HG02623 (cell line): ENCODE results near the gene FAM171A2.
A peak's percentile ranks its signal among the peaks of the same experiment; 100 is the strongest.
"Not testable (repeated sequence)": the region's sequence is repeated elsewhere in the genome, so short reads cannot be mapped to it uniquely, and the experiment has no call there.

ENCODE experiments used
- ATAC-seq: cut with Tn5 transposase; IDR thresholded peaks from one replicate; pipeline ENCODE4 v1.9.1; 2021; ENCODE audit warnings: moderate library complexity; ENCODE audit not compliant: unreplicated experiment

FAM171A2 gene

GRCh38 chr17:44347206-44348055 is 16.2 kb downstream of the FAM171A2 start:
- not testable (repeated sequence) for ATAC-seq

DNA sequence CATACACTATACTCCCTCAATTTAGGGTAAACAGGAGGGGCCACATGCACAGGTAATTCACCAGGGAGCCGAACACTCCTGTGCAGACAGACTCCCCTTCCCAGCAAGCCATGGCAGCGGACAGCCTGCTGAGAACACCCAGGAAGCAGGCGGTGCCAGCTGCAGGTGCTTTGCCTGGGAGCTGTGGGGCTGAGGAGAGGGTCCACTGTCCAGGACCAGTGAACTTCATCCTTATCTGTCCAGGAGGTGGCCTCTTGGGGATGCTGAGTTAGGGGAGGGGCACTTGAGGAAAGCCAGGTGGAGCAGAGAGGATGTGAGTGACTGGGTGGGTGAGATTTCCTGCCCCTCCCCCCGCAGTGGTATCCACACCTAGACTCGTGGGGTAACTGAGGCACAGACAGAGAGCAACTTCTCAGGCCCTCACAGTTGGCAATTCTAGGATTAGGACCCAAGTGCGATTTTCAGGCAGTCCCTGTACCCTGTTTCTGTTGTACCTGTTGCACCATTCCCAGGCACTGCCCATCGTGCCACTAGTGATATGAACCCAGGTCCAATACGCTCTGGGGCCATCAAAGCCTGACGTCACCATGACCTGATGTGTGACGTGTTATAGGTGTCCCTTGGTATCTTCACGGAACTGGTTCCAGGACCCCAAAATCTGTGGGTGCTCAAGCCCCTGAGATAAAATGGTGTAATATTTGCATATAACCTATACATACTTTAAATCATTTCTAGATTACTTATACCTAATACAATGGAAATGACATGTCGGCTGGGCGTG is 17.4 kb downstream of the FAM171A2 start:
- no peak for ATAC-seq

DNA sequence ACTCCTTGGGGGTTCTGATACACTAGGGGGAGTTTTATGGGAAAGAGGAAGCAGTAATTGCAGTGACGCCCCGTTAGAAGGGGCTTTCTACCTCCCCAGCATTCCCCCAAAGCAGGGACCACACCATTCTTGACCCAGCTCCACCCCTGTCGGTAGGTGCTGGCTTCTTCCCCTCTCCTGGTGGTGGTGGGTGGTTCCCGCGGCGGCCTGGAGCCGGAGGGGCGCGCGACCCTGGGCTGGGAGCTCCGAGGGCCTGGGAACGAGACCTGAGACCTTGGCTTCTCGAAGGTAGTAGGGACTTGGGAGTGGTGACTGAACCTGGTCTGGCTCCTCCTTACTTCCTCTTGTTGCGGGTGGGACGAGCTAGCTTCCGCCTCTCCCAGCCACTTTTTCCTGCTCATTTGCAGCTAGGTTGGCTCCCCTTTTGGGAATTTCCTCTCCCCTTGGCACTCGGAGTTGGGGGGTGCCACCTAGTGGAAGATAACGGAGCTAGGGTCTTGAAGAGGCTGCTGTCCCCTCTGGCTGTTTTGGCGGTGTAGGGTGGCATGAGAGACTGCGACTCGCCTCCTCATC is 18.1 kb downstream of the FAM171A2 start:
- ATAC-seq: no peak

DNA sequence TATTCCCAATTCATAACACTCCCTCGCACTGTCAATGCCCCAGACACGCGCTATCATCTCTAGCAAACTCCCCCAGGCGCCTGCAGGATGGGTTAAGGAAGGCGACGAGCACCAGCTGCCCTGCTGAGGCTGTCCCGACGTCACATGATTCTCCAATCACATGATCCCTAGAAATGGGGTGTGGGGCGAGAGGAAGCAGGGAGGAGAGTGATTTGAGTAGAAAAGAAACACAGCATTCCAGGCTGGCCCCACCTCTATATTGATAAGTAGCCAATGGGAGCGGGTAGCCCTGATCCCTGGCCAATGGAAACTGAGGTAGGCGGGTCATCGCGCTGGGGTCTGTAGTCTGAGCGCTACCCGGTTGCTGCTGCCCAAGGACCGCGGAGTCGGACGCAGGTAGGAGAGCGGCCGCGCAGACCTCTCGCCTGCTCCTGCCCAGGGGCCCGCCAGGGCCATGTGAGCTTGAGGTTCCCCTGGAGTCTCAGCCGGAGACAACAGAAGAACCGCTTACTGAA is 18.7 kb downstream of the FAM171A2 start, which contains the start of gene GRN:
Gene GRN (plus strand): TSS at position 364 of the 515 bp plus-strand sequence. CDS start 3,863 bp downstream, outside the sequence.
- ATAC-seq: peak; percentile 51

GRCh38 chr17:44343510-44344209 is 20.0 kb downstream of the FAM171A2 start:
- ATAC-seq: no peak

GRCh38 chr17:44340553-44340952 is 23.1 kb downstream of the FAM171A2 start:
- not testable (repeated sequence) for ATAC-seq

DNA sequence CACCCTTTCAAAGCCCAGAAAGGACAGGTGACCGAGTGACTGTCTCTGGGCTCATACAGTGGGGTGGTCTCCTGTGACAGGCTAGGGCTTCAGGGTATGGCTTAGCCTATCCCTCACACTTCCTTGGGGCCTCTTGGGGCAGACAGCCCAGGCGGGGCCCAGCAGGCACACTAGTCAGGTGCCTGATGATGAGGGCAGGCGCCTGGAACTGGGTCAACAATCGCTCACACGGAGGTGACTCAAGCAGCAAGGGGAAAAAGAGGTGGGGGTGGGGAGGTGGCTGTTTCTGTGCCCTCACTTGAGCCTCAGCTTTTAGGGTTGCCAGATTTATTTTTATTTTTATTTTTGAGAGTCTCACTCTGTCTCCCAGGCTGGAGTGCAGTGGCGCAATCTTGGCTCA is 25.0 kb downstream of the FAM171A2 start:
- no peak for ATAC-seq

DNA sequence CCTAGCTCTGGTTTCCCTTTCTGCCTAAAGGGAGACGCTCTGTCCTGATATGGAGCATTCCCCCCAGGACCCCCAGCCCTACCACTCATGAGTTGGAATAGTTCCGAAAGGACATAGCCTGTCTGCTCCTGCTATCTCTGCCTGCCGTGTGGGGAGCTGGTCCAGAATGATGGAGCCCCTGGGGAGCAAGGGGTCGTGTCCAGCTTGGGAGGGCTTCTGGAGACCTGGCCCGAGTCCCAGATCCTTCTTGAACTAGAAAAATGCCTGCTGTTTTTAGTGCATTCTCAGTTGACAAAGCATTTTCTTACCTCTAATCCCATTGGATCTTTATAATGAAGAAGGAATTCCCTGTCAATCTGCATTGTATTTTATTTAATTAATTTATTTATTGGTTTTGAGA is 27.7 kb downstream of the FAM171A2 start:
- ATAC-seq: no peak

GRCh38 chr17:44335564-44335963 is 28.1 kb downstream of the FAM171A2 start:
- no peak for ATAC-seq

DNA sequence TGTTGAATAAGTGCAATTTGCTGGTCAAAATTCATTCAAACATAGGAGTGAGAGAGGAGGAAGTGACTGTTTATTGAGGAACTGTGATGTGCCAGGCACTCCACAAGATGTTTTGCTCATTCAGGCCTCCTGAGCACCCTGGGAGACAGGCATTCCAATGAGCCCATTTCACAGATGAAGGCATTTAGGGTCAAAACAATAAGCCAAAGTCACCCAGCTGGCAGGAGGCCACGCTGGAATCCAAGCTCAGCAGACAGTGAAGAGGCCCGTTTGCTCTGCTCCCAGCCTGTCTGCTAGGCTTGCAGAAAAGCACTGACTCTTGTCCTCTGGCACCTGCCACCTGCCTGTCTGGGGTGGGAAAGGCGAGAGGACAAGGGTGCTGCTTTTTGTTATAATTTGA is 28.9 kb downstream of the FAM171A2 start:
- no peak for ATAC-seq

- ATAC-seq: no peak
Measured at GRCh38 chr17:44334315-44334714, 29.3 kb downstream of the FAM171A2 start.

DNA sequence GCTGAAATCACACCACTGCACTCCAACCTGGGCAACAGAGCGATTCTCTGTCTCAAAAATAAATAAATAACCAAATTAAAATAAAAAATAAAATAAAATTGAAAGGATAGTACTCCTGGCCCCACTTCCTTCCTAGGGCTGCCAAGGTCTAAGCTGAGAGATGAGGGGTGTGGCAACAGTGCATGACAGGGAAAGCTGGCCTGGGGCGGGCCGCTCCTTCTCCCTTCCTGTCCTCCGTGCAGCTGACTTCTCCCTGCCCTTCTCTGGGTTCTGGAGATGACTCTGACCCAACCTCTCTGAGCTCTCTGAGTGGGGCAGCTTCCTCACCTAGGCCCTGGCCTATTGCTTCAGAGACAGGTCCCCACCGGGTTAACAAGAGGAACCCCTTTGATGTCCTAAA is 30.3 kb downstream of the FAM171A2 start:
- no peak for ATAC-seq

DNA sequence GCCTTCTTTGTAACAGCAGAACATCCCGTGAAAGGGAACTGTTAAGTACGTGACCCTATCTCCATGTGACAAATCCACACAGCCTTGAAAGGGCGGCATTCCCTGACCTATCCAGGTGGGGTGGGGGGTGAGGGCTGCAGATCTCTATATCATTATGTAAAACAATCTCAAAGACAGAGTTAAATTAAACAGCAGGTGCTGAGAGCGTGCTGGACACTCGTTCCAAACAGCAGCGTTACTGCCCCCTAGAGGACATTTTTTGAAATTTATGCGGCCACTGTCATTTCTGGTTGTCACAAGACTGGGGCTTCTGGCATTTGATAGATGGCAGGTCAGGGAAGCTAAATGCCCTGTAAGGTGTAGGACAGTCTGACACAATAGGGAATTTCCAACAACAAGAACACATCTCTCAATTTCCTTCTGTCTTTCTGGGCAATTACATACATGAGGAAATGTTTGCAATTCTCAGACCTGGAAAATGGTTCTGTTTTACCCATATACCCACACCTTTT is 32.3 kb downstream of the FAM171A2 start:
- ATAC-seq: no peak

- not testable (repeated sequence) for ATAC-seq
Measured at GRCh38 chr17:44330263-44330662, 33.4 kb downstream of the FAM171A2 start.

DNA sequence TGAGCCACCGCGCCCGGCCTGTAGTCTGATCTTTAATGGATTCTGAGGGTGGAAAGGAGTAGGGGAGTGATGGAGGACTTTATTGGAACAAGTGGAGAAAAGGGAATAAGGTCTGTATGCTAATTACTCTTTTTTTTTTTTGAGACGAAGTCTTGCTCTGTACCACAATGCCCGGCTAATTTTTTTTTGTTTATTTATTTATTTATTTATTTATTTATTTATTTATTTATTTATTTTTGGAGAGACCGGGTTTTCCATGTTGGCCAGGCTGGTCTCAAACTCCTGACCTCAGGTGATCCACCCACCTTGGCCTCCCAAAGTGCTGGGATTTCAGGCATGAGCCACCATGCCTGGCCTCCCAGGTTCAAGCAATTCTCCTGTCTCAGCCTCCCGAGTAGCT is 34.1 kb downstream of the FAM171A2 start:
- not testable (repeated sequence) for ATAC-seq

- ATAC-seq: no peak
Measured at GRCh38 chr17:44327715-44328449, 35.8 kb downstream of the FAM171A2 start.

- peak; percentile 43 for ATAC-seq
Measured at GRCh38 chr17:44326861-44327444, 36.7 kb downstream of the FAM171A2 start.

DNA sequence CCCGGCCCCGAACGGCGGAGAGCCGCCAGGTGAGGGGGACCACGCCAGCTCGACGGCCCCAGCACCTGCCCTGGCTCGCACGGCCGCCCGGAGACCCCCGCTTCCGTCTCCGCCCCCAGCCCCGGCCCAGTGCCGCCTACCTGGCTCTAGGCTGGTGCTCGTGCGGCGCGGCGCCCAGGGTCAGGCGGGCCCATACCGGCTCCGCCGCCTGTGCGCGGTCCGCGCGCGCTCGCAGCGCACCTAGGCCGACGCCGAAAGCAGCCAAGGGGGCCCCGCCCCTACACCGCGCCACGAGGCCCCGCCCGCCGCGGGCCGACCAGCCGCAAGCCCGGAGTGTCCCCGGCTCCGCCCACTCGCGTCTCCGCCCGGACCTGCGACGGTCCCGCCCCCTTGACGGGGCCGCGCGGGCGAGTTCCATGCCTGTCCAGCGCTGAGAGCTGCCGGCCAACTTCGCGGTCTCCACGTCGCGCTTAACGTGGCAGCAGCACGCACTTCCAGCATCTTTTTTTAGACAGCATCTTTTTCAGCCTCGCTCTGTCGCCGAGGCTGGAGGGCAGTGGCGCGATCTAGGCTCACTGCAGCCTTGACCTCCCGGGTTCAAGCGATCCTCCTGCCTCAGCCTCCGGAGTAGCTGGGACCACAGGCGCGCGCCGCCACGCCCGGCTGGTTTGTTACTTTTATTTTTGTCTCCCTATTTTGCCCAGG is 38.9 kb downstream of the FAM171A2 start, which contains the start of gene SLC25A39:
Gene SLC25A39 (minus strand): TSS at position 253 of the 705 bp plus-strand sequence. CDS start 1,261 bp downstream, outside the sequence.
- peak; percentile 61 for ATAC-seq
